ENCODE data around the gene C16orf54.
A peak's percentile ranks its signal among the peaks of the same experiment; 100 is the strongest.
"Not testable (repeated sequence)": the region's sequence is repeated elsewhere in the genome, so short reads cannot be mapped to it uniquely, and the experiment has no call there.

Gene C16orf54, protein sequence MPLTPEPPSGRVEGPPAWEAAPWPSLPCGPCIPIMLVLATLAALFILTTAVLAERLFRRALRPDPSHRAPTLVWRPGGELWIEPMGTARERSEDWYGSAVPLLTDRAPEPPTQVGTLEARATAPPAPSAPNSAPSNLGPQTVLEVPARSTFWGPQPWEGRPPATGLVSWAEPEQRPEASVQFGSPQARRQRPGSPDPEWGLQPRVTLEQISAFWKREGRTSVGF

DNA sequence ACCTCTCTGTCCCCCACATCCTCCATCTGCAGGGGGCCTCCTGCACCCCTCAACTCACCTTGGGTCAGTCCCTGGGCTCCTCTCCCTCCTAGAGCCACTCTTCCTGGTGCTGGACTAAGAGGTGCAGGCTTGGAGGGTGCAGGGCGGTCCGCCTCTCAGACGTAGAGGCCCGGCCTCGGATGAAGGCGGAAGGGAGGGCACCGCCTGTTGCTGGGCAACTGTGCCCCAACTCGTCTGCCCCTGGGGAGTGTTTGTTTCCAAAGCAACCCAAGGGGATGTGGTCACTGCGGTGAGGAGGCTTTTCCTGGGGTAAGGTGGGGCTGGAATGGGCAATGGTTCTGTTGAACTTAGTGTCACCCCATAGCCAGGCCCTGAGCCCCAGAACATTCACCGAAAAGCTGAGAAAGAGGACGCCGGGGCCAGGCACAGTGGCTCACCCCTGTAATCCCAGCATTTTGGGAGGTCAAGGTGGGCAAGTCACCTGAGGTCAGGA is at the start of gene C16orf54:
Gene C16orf54, minus strand, starts transcription at position 138 of the 493 bp plus-strand sequence. CDS start 1,039 bp downstream, outside the sequence.
- peak; percentile 67 to 94 for DNase-seq

DNA sequence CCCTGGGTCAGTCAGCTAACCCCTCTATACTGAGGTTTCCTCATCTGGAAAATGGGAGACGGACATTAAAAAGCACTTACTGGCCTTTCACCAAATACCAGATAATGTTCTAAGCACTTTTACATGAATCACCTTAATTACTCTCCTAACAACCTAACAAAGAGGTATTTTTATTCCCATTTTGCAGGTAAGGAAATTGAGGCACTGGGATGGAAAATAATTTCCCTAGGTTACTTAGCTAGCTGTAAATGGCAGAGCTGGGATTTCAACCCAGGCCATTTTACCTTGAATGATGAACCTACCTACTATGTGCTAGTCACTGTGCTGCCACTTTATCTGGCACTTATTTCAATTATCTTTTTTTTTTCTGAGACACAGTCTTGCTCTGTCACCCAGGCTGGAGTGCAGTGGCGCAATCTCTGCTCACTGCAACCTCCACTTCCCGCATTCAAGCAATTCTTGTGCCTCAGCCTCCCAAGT is 48.5 kb upstream of the C16orf54 start:
- DNase-seq, result no peak

DNA sequence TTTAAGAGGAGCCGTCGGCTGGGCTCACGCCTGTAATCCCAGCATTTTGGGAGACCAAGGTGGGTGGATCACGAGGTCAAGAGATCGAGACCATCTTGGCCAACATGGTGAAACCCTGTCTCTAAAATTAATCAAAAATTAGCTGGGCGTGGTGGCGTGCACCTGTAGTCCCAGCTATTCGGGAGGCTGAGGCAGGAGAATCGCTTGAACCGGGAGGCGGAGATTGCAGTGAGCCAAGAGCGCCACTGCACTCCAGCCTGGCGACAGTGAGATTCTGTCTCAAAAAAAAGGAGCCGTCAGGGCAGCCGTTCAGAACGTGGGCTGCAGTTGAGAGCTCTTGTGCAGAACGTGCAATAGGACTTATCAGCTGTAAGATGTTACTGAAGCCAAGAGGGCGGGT is 47.4 kb upstream of the C16orf54 start:
- not testable (repeated sequence) for DNase-seq

DNA sequence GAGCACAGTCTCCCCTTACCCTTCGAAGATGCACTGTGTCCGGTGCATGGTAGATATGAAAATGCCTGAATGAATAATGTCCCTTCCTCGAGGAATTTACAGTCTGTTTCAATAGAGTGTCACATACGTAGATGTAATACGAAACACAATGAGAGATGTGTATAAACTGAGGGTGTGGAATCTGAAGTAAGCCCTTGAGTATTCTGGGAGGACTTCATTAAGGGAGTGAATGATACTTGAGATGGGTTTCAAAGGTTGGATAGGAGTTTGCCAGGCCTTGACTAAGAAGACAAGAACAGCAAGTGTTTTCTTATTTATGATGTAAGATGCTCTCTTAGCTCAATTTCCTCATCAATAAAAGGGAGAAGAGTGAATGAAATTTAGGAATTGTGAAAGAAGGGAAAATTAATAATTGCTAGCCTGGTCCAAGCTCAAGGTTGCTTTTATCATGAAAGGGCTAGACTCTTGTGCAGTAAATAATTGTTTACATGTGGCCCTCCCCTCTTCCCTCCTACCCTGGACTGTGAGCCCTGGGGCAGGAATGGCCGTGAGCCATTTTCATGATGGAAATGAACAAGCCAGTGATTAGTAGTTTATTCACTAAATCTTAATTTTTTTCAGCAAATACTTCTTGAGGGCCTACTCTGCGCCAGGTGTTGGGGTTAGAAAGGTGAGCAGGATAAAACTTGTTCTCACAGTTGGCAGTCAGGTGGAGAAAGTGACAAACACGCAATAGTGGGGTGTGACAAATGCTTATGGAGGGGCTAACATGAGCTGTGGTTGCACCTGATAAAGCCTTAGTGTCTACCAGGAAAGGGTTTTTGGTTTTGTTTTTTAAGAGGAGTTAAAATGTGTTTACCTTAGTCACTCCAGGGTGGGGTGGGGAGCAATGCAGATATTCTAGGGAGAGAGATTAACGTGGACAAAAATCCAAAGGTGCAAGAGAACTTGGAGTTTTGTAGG is 46.3 kb upstream of the C16orf54 start:
- DNase-seq, result no peak

DNA sequence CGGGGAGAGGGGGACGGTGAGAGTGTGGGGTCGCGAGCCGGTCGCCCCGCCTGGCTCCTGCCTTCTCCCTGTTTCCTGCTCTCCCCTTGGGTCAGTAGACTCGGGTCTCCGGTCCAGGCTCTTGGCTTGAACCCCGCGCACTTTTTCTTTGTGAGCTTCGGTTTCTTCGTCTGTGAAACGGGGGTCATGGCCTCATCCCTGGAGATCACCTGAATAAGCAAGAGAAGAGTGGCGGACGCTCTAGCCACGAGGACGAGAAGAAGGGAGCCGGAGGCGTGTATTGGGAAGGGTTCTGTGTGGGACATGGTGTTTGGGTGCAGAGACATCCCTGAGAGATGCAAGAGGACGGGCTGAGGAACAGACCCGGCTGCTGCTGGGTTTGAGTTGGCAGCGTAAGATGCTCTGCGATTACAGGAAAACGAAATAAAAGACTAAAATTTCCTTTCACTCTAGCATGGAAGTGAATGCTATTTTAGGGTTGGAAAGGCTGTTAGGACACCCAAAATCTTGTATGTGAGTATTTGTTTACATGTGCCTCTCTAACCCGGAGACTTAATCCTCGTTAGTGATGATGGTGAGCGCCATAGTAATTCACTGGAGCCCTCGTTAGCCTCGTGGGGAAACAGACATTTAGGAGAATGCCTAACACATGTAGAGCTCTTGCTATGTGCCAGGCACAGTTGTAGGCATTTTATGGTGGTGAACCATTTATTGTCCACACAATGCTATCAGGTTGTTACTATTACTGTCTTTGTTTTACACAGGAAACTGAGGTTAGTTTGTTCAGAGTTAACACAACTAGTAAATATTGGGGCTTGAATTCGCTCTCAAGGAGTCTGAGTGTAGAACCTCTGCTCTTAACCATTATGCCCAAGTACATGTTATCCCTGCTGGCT is 45.4 kb upstream of the C16orf54 start:
- DNase-seq, result no peak

DNA sequence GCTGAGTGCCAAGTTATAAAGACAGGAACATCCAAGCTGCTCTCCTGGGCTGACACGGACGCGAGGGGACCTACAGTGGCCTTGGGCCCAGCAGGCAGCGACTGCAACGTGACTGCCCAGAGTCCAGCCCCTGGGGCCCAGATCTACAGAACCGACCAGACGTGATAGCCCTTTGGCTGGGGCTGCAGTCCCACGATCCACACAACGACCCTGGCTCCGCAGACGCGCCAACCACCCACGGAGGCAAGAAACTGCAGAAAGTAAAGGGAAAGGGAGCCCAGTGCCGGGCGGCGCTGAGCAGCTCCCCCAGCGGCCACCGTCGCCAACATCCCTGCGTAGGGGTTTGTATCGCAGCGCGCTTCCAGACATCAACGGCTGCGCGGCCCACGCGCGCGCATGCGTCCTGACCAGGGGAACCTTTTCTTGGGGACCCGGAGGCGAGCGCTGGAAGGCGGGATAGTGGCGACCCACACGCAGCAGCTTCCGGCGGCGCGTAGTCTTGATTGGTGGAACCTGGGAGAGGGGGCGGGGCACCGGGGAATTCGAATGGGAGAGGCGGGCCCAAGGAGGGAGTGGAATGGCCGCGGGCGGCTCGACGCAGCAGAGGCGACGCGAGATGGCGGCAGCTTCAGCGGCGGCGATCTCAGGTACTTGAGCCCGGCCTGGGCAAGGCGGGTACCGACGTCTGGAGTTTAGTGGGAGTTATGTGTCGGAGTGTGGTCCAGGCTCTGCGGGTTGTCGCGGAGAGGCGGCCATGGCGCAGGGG is 44.6 kb upstream of the C16orf54 start, which contains the start of gene KIF22:
Gene KIF22, plus strand, starts transcription at position 569 of the 766 bp plus-strand sequence. Its CDS starts 9 bp downstream, at position 578.
- peak; percentile 97 to 98 for DNase-seq

DNA sequence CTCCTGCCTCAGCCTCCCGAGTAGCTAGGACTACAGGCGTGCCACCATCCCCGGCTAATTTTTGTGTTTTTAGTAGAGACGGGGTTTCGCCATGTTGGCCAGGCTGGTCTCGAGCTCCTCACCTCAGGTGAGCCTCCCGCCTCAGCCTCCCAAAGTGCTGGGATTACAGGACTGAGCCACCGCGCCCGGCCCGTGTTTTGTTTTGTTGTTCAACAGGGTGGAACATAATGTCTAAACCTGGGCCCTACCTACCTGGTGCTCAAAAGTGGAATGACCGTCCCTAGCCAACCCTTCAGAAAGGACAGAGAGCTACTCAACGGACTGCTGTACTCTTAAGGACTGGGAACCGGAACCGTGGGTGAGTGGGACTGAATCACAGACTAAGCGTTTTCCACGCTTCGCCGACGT is 44.0 kb upstream of the C16orf54 start:
- DNase-seq, result no peak

DNA sequence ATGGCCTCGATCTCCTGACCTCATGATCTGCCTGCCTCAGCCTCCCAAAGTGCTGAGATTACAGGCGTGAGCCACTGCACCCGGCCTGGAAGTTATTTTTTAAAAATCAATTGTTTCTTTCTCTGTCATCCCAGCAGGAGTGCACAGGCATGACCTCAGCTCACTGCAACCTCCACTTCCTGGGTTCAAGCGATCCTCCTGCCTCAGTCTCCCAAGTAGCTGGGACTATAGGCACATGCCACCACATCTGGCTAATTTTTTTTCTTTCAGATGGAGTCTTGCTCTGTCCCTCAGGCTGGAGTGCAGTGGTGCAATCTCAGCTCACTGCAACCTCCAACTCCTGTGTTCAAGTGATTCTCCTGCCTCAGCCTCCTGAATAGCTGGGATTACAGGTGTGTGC is 41.4 kb upstream of the C16orf54 start:
- DNase-seq, result not testable (repeated sequence)

DNA sequence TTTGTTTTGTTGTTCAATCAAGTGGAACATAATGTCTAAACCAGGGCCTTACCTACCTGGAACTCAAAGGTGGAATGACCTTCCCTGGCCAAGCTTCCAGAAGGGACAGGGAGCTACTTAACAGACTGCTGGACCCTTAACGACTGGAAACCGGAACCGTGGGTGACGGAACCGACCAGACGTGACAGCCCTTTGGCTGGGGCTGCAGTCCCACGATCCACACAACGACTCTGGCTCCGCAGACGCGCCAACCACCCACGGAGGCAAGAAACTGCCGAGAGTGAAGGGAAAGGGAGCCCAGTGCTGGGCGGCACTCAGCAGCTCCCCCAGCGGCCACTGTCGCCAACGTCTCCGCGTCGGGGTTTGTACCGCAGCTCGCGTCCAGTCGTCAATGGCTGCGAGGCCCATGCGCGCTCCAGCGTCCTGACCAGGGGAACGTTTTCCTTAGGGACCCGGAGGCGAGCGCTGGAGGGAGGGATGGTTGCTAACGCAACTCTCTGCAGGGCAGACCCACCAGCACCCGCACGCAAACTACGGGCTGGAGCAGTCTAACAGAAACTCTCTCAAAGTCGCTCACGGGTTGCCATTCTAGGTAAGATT is 39.2 kb upstream of the C16orf54 start:
- peak in 1 of 2 donors; percentile 10 for DNase-seq

DNA sequence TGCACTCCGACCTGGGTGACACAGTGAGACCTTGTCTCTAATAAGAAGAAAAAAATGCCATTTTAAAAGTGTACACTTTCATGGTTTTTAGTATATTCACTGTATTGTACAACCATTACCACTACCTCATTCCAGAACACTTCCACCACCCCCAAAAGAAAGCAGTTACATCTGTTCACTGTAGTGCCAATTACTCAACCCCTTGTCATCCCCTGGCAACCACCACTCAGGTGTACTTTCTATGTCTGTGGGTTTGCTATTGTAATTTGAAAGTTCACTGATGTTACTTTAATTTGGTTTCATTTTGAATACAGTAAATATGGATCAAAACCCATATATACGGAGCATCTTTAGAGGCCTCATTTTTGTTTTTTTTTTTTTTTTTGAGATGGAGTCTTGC is 38.4 kb upstream of the C16orf54 start:
- DNase-seq, result no peak

DNA sequence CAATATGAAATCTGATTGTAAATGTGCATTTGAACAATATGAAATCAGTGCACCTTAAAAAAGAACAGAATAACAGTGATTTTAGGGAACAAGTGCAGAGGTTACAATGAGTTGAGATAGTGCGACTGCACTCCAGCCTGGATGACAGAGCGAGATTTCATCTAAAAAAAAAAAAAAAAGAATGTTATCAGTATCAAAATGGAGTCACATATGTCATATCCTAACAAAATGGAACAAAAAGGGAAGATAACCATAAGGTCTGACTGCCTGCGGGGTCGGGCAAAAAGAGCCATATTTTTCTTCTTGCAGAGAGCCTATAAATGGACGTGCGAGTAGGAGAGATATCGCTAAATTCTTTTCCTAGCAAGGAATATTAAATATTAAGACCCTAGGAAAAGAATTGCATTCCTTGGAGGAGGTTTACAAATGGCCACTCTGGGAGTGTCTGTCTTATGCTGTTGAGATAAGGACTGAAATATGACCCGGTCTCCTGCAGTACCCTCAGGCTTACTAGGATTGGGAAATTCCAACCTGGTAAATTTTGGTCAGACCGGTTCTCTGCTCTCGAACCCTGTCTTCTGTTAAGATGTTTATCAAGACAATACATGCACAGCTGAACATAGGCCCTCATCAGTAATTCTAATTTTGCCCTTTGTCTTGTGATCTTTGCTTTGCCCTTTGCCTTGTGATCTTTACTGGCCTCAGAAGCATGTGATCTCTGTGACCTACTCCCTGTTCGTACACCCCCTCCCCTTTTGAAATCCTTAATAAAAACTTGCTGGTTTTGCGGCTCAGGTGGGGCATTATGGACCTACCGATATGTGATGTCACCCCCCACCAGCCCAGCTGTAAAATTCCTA is 37.5 kb upstream of the C16orf54 start:
- DNase-seq, result not testable (repeated sequence)

DNA sequence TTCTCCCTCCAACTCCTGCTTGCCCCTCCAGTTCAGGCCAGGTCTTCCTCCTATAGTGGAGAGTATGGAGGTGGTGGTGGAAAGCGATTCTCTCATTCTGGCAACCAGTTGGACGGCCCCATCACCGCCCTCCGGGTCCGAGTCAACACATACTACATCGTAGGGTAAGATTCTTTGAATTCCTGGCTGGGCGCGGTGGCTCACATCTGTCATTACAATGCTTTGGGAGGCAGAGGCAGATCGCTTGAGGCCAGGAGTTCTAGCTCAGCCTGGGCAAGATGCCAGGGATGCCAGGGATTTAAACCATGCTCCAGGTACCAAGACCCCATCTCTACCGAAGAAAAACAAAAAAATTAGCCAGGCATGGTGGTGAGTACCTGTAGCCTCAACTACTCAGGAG is 33.7 kb upstream of the C16orf54 start:
- no peak for DNase-seq

DNA sequence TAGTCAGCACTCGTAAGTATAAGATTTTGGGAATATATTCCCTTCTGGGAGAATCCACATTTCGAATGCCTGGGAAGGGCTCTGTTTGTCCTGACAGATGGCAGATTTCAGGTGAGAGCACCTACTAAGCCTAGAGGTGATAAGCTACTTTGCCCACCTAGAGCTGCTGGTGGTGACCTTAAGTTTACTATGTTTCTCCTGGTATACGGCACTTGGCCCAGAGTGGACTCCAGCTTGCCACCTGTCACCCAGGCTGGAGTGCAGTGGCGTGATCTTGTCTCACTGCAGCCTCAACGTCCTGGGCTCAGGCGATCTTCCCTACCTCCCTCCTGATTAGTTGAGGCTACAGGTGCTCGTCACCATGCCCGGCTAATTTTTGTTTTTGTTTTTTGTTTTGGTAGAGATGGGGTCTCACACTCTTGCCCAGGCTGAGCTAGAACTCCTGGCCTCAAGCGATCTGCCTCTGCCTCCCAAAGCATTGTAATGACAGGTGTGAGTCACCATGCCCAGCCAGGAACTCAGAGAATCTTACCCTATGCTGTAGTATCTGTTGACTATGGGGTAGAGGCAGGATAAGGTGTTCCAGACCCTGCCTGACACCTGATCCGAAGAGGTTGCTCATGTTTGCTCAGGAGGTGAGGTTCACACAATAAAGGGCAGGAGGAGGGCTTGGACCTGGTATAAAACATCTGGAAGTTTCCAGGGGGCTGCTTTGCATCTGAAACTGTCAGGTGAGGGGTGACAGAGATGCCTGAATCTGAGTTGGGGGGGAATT is 32.0 kb upstream of the C16orf54 start, which contains the start of gene ZG16:
Gene ZG16, plus strand, starts transcription at position 681 of the 775 bp plus-strand sequence. CDS start 1,011 bp downstream, outside the sequence.
- DNase-seq, result no peak

DNA sequence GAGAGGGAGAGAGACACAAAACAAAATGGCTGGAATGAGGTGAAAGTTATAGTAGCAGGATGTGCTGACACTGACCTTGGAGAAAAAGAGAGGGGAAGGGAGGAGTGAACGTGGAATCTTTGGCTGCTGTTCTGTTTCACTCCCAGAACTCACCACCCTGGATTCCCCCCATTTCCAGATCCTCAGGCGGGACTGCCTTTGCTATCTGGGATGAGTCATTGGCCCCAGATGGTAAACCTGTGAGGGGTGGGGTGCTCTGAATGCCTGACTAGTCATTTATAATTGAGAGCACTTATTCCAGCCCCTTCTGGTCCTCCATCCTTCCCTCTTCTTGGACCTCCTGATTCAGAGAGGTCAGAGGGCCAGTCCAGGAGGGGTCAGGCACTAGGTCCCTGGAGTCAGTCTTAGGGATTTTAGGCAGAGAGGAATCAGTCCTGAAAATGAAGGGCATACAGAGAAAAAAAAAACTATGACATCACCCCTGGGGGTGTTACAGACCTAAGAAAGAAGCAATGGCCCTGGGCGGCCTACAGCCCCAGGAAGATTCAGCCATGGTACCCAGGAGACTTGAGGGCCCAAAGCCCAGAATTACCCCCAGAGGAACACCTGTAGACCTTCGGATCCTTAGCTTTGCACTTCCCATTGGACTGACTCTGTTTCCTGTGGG is 30.1 kb upstream of the C16orf54 start:
- no peak for DNase-seq

DNA sequence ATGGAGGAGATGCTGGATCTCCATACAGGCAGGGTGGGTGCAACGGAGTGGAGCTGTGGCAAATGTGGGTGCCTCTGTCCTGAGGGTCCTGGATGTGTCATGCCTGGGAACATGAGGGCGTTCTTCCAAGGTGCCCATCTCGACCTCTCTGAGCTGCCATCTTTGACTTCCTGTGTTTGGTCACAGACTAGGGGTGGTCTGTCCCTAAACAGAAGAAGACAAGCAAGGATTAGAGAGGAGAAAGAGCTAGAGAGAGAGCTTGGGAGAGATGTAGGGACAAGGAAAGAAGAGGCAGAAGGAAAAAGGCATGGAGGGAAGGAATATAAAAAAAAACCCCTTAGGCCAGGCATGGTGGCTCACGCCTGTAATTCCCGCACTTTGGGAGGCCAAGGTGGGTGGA is 28.9 kb upstream of the C16orf54 start:
- DNase-seq, result no peak

DNA sequence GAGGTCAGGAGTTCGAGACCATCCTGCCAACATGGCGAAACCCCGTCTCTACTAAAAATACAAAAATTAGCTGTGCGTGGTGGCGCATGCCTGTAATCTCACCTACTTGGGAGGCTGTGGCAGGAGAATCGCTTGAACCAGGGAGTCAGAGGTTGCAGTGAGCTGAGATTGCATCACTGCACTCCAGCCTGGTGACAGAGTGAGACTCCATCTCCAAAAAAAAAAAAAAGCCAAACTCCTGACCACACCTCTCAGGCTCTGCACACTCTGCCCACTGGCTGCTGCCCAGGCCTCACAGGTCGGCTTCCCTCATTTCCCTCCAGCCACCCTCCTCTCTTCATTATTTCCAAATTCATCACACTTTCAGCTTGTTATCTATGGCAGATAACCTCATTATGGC is 26.5 kb upstream of the C16orf54 start:
- DNase-seq, result not testable (repeated sequence)

DNA sequence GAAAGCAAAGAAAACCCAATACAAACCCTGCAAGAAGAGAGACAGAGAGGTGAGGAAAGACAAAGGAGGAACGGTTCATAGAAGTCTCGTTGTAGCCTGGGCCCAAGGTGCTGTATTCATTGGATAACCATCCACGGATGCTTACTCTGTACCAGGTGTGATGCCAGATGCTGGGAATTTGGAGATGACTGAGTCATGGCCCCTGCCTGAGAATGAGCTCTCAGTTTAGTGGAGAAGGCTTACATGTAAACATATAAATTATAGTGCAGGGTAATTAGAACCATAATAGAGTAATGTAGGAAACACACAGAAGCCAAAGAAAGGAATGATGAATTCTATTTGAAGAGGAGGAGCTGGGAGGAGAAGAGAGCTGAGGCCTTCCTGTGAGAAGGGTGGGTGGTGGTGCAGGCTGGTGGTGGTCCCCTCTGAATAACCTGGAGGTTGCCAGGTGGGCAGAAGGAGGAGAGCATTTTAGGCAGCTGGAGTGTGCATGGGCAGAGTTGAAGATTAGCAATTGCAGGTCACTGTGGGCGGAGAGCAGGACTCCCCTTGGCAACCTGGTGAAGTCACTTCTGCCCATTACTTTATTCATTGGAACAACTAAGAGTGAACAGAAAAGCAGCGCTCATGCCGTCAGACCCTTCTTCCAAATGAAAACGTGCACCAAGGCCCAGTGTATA is 24.6 kb upstream of the C16orf54 start:
- no peak for DNase-seq

DNA sequence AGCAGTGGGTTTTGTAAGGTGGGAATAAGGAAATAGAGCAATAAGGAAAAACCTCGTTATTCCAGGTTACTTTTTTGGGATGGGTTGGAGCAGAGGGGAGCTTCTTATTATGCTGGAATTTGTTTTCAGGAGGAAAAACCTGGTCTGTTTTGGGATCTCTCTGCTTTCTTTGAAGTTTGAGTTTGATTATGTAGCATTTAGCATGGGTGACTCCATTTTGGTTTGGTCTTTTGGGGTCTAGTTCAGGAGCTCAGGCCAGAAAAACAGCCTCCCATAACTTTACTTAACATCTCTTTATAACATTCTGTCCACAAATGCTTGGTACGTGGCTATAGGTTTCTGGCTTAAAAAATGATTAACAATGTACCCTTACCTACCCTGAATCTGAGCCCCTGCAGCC is 23.7 kb upstream of the C16orf54 start:
- DNase-seq, result no peak

All from bone marrow (tissue), 2 donors.